Gastrocnemius medialis (tissue), 4 donors: ENCODE data around the gene IFT88. TPM values are rescaled to one million over a fixed set of nuclear protein-coding genes. Genes with fewer than 3 reads are reported as not detected.

ENCODE experiments used
- ATAC-seq, 2 donors: fragments of 150-250 bp; one replicate each; pipeline ENCODE4 v1.9.1; 2016
- DNase-seq, 2 donors: peaks; one replicate each; pipeline ENCODE4 v3.0.0-alpha.2; 2019
- H3K27ac ChIP-seq, 4 donors: fragments of 200-600 bp; sonication (generic); 1 replicate in 1 of 4; 2 replicates in 3 of 4; pipeline ENCODE4 v1.5.1; 2016 to 2018; ENCODE audit warnings: mild to moderate bottlenecking in 2 of 4, moderate library complexity in 1 of 4
- H3K27me3 ChIP-seq, 3 donors: fragments of 200-600 bp; sonication (generic) in 2 of 3; 1 replicate in 1 of 3; 2 replicates in 2 of 3; pipeline versions ENCODE4 v1.5.1 to v1.6.0; 2016 to 2019; ENCODE audit warnings: mild to moderate bottlenecking in 1 of 3, moderate library complexity in 1 of 3
- H3K36me3 ChIP-seq, 2 donors: fragments of 200-600 bp; sonication (generic) in 1 of 2; one replicate each; pipeline ENCODE4 v1.5.1; 2017 to 2018
- H3K4me1 ChIP-seq, 2 donors: fragments of 200-600 bp; sonication (generic) in 1 of 2; one replicate each; pipeline ENCODE4 v1.5.1; 2016 to 2017; ENCODE audit warnings: mild to moderate bottlenecking in 2 of 2
- H3K4me3 ChIP-seq, 4 donors: fragments of 200-600 bp; sonication (generic) in 3 of 4; 1 replicate in 1 of 4; 2 replicates in 3 of 4; pipeline ENCODE4 v1.5.1; 2016 to 2019; ENCODE audit warnings: mild to moderate bottlenecking in 2 of 4
- H3K9me3 ChIP-seq, 3 donors: fragments of 200-600 bp; sonication (generic) in 2 of 3; 1 replicate in 1 of 3; 2 replicates in 2 of 3; pipeline ENCODE4 v1.5.1; 2016 to 2019
- CTCF ChIP-seq, 5 experiments: fragments of 450-650 bp in 3 of 5; fragments of 200-600 bp in 2 of 5; sonication (generic) in 2 of 5; IDR thresholded peaks in 4 of 5; conservative IDR thresholded peaks in 1 of 5; 1 replicate in 4 of 5; 2 replicates in 1 of 5; pipeline ENCODE4 v1.5.1; 2016 to 2019; ENCODE audit warnings: antibody characterized with exemption in 5 of 5, mild to moderate bottlenecking in 3 of 5, moderate library complexity in 3 of 5
- POLR2A ChIP-seq, 2 donors: fragments of 450-650 bp; IDR thresholded peaks; one replicate each; pipeline ENCODE4 v1.6.1; 2017; ENCODE audit warnings: antibody characterized with exemption in 2 of 2, mild to moderate bottlenecking in 2 of 2, moderate library complexity in 2 of 2
- in situ Hi-C, 4 donors: fragments of 200-750 bp; cut with MboI; loops; one replicate each; pipeline versions ENCODE4 v1.15.0 to v1.8.0; 2017; ENCODE audit warnings: low sequenced_read_pairs in 4 of 4
- intact Hi-C: fragments of 100-400 bp; cut with DNase I; formaldehyde crosslinking; loops from one replicate; pipeline ENCODE4 v1.15.1; 2023; ENCODE audit warnings: low total_unique reads
- total RNA-seq, 4 donors: library from RNA; depleted of rRNA; stranded (reverse); fragments of >200 nt; gene quantifications; one replicate each; pipeline versions ENCODE4 v1.1.0 to v1.2.3, GENCODE V29; 2016

IFT88 gene
- total RNA-seq, 4 donors from 2014 or later = 3.5 to 9.4 (median 4.5) TPM

- Histone ChIP-seq H3K27me3 (no peaks in the 10 kb centered on the region), H3K36me3 (no peaks in the 10 kb centered on the region), H3K9me3 (no peaks in the 10 kb centered on the region), H3K4me1 (peaks cover 17 to 20% of the 10 kb centered on the region in 2 donors), H3K4me3 (peak overlapping the region in 3 of 4 donors; percentile 23 to 71 (median 54)), H3K27ac (peak overlapping the region; percentile 22 to 77 (median 58))
- DNase-seq (no peak), ATAC-seq (no peak)
- in situ Hi-C loops (loop anchor here in 3 of 4 donors (5.0 to 25.0 kb wide), 5 partner anchors 123 to 233 kb away; no protein-coding TSS in a partner anchor), intact Hi-C loops (loop anchor here (2.0 to 10.0 kb wide), 7 partner anchors 140 to 750 kb away; partner anchors contain the start of genes IFT88, LATS2 and ZDHHC20)
- TF ChIP-seq POLR2A (IDR thresholded peaks at IDR 0.05) = no peak
- no peak for TF ChIP-seq CTCF (IDR thresholded peaks at IDR 0.05 in 4 of 5, conservative IDR thresholded peaks at IDR 0.05 in 1 of 5)
Observed at GRCh38 chr13:20704459-20705069, 137.6 kb downstream of the IFT88 start.

DNA sequence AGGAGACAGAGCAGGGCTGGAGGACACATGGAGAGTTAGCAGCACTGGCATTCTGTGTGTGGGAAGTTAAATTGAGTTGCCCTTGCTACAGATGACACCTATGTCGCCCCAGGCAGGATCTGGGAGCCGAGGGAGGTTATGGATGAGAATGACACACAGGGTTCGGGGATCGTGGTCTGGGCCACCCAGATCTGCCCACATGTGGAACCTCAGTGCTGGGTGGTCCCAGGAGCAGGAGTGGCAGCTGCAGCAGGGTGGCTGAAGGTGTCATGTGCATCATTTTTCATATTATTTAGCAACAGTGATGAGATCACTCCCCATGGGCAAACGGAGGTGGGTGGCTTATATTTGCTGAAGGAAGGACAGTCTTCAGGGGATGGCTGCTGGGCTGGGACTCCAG, 139.7 kb downstream of the IFT88 start:
- TF ChIP-seq CTCF (IDR thresholded peaks at IDR 0.05 in 4 of 5, conservative IDR thresholded peaks at IDR 0.05 in 1 of 5) (no peak), POLR2A (IDR thresholded peaks at IDR 0.05) (no peak)
- H3K27me3 ChIP-seq = no peaks in the 10 kb centered on the region
- ATAC-seq (no peak), DNase-seq (no peak)
- H3K4me3 ChIP-seq = no peak overlapping the region
- H3K36me3 ChIP-seq = no peaks in the 10 kb centered on the region
- intact Hi-C loops (loop anchor here (5.0 to 10.0 kb wide), 5 partner anchors 142 to 748 kb away; partner anchors contain the start of genes IFT88, LATS2 and ZDHHC20), in situ Hi-C loops (loop anchor here in 3 of 4 donors (5.0 to 25.0 kb wide), 5 partner anchors 121 to 231 kb away; no protein-coding TSS in a partner anchor)
- H3K27ac ChIP-seq = peak overlapping the region in 1 of 4 donors; percentile 14
- no peaks in the 10 kb centered on the region for H3K9me3 ChIP-seq
- peaks cover 19% of the 10 kb centered on the region in 2 donors for H3K4me1 ChIP-seq

- H3K4me3 ChIP-seq = no peak overlapping the region
Observed at GRCh38 chr13:20708216-20708615, 141.3 kb downstream of the IFT88 start.

DNA sequence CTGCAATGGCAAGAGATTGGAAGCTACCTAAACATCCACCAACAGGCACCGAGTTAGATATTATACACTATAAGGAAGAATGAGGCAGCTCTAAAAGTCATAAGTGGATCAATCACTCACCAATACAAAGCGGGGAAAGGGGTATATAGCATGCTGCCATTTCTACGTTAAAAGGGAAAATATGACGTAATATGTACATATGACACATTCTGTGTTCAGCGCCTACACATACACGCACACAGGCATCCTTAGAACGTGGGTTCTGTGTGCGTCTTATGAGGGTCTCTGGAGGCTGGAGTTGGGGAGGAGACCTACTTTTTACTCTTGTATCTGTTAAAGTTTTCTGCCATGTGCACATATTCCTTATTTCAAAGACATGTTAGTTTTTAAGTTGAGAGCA, 142.4 kb downstream of the IFT88 start:
- Histone ChIP-seq H3K9me3 (no peaks in the 10 kb centered on the region), H3K4me3 (no peak overlapping the region), H3K36me3 (no peaks in the 10 kb centered on the region), H3K27me3 (no peaks in the 10 kb centered on the region), H3K27ac (peak overlapping the region; percentile 45 to 73 (median 71)), H3K4me1 (peaks cover 22 to 34% of the 10 kb centered on the region in 2 donors)
- intact Hi-C loops = loop anchor here (5.0 to 10.0 kb wide), 5 partner anchors 145 to 745 kb away; partner anchors contain the start of genes IFT88, LATS2 and ZDHHC20
- no peak for ATAC-seq
- in situ Hi-C loops = loop anchor here in 3 of 4 donors (5.0 to 25.0 kb wide), 5 partner anchors 118 to 228 kb away; no protein-coding TSS in a partner anchor
- no peak for DNase-seq
- TF ChIP-seq CTCF (IDR thresholded peaks at IDR 0.05 in 4 of 5, conservative IDR thresholded peaks at IDR 0.05 in 1 of 5) (no peak), POLR2A (IDR thresholded peaks at IDR 0.05) (no peak)

More at GRCh38 chr13:20708216-20708615, 141.3 kb downstream of the IFT88 start:
- intact Hi-C loops (loop anchor here (5.0 to 10.0 kb wide), 5 partner anchors 143 to 747 kb away; partner anchors contain the start of genes IFT88, LATS2 and ZDHHC20), in situ Hi-C loops (loop anchor here in 3 of 4 donors (5.0 to 25.0 kb wide), 5 partner anchors 119 to 229 kb away; no protein-coding TSS in a partner anchor)
- Histone ChIP-seq H3K27ac (peak overlapping the region; percentile 45 to 73 (median 71)), H3K4me1 (peaks cover 10 to 23% of the 10 kb centered on the region in 2 donors), H3K36me3 (no peaks in the 10 kb centered on the region), H3K9me3 (no peaks in the 10 kb centered on the region), H3K27me3 (no peaks in the 10 kb centered on the region)
- DNase-seq = no peak
- TF ChIP-seq CTCF (IDR thresholded peaks at IDR 0.05 in 4 of 5, conservative IDR thresholded peaks at IDR 0.05 in 1 of 5) (no peak), POLR2A (IDR thresholded peaks at IDR 0.05) (no peak)
- no peak for ATAC-seq
